Ascending aorta (tissue), 2 donors: ENCODE results near the gene AKNA. TPM values are rescaled to one million over a fixed set of nuclear protein-coding genes. Genes with fewer than 3 reads are reported as not detected.

Experiments used
- DNase-seq, 2 donors: peaks; one replicate each; pipeline ENCODE4 v3.0.0-alpha.2; 2019; ENCODE audit warnings: low spot score in 2 of 2
- H3K27ac ChIP-seq, 2 donors: fragments of 200-600 bp; sonication (generic); one replicate each; pipeline ENCODE4 v1.5.1; 2016 to 2017; ENCODE audit warnings: mild to moderate bottlenecking in 1 of 2
- H3K27me3 ChIP-seq: fragments of 200-600 bp; sonication (generic); one replicate; pipeline ENCODE4 v1.5.1; 2017
- H3K36me3 ChIP-seq, 2 donors: fragments of 200-600 bp; sonication (generic); one replicate each; pipeline ENCODE4 v1.5.1; 2016
- H3K4me1 ChIP-seq, 2 donors: fragments of 200-600 bp; sonication (generic); one replicate each; pipeline ENCODE4 v1.5.1; 2016 to 2017; ENCODE audit warnings: mild to moderate bottlenecking in 1 of 2
- H3K4me3 ChIP-seq, 2 donors: fragments of 200-600 bp; sonication (generic); one replicate each; pipeline ENCODE4 v1.5.1; 2016 to 2017; ENCODE audit warnings: mild to moderate bottlenecking in 1 of 2
- H3K9me3 ChIP-seq, 2 donors: fragments of 200-600 bp; sonication (generic); one replicate each; pipeline ENCODE4 v1.5.1; 2016
- CTCF ChIP-seq, 3 experiments: fragments of 200-600 bp in 2 of 3; fragments of 450-650 bp in 1 of 3; sonication (generic) in 2 of 3; IDR thresholded peaks; one replicate each; pipeline ENCODE4 v1.5.1; 2016 to 2019; ENCODE audit warnings: antibody characterized with exemption in 3 of 3, mild to moderate bottlenecking in 1 of 3, moderate library complexity in 1 of 3
- intact Hi-C: fragments of 100-400 bp; cut with DNase I; formaldehyde crosslinking; loops from one replicate; pipeline ENCODE4 v1.15.1; 2023
- total RNA-seq: library from RNA; depleted of rRNA; stranded (reverse); fragments of >200 nt; gene quantifications from one replicate; pipeline ENCODE4 v1.1.0, GENCODE V29; 2016

The AKNA gene
- total RNA-seq, 1 donor from 2014 or later, result 87.9 TPM

- no peak for TF ChIP-seq CTCF (IDR thresholded peaks at IDR 0.05)
- no peaks in the 10 kb centered on the region for H3K9me3 ChIP-seq
- H3K4me1 ChIP-seq, result no peaks in the 10 kb centered on the region
- H3K27me3 ChIP-seq, result no peaks in the 10 kb centered on the region
- no peaks in the 10 kb centered on the region for H3K36me3 ChIP-seq
- intact Hi-C loops, result no loop called here
- DNase-seq, result no peak
- no peak overlapping the region for H3K27ac ChIP-seq
- H3K4me3 ChIP-seq, result no peak overlapping the region
These were observed 36.3 kb upstream of the AKNA start for GRCh38 chr9:114424126-114424525.

DNA sequence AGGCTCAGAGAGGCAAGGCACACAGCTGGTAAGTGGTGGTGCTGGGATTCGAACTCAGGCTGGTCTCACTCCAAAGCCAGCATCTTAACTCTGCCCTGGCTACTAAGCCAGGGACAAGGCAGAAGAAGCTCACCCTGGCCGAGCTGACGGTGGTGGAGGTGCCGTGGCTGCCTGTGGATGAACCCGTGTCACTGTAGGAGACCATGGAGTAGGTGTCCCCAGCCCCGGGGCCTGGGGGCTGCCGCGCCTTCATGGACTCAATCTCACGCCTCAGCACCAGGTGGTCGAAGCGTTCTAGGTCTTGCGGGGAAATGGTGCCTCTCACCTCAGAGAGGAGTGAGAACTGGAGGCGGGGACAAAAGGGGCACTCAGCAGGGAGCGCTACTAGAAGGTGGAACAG, 35.4 kb upstream of the AKNA start:
- Histone ChIP-seq H3K4me1 (no peaks in the 10 kb centered on the region), H3K9me3 (no peaks in the 10 kb centered on the region), H3K27me3 (no peaks in the 10 kb centered on the region), H3K36me3 (no peaks in the 10 kb centered on the region), H3K27ac (no peak overlapping the region), H3K4me3 (no peak overlapping the region)
- intact Hi-C loops, result no loop called here
- TF ChIP-seq CTCF (IDR thresholded peaks at IDR 0.05), result no peak
- DNase-seq, result no peak

DNA sequence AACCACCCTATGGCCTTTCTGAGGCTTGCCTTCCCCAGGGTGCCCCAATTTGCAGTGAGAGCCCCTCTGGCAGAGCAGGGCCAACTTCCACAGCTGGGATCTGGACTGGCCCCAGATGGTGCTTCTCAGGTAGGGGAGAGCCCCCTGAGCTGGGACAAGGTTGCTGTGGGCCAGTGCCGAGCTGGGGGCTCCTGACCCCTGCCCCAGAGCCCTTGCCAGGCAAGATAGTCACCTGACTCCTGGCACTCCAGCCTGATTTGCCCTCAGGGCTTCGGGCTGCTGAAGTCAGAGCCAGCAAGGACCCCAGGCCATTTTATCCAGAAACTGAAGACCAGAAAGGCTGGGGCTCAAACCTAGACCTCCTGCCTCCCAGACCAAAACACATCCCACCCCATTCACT, 33.4 kb upstream of the AKNA start:
- Histone ChIP-seq H3K9me3 (no peaks in the 10 kb centered on the region), H3K4me3 (no peak overlapping the region), H3K27me3 (no peaks in the 10 kb centered on the region), H3K4me1 (no peaks in the 10 kb centered on the region), H3K27ac (no peak overlapping the region), H3K36me3 (no peaks in the 10 kb centered on the region)
- no peak for DNase-seq
- intact Hi-C loops, result no loop called here
- no peak for TF ChIP-seq CTCF (IDR thresholded peaks at IDR 0.05)

DNA sequence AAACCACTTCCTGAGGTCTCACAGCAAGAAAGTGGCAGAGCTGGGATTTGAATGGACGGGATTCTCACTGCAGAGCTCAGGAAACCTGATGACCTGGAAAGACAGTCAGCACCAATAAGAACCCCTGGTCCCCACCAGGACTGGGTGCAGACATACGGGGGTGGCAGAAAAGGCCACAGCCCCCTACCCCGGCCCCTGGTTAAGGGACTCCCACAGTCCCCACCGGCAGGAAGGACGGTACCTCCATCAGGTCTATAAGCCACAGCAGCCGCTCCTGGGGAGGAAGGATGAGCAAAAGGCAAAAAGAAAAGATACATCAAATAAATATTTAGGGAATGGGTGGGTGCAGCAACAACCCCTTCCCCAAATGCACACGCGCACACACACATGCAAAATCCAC, 32.0 kb upstream of the AKNA start:
- DNase-seq, result no peak
- no peak for TF ChIP-seq CTCF (IDR thresholded peaks at IDR 0.05)
- Histone ChIP-seq H3K27me3 (no peaks in the 10 kb centered on the region), H3K9me3 (no peaks in the 10 kb centered on the region), H3K4me1 (no peaks in the 10 kb centered on the region), H3K27ac (no peak overlapping the region), H3K4me3 (no peak overlapping the region), H3K36me3 (no peaks in the 10 kb centered on the region)
- intact Hi-C loops, result no loop called here

- Histone ChIP-seq H3K36me3 (no peaks in the 10 kb centered on the region), H3K4me1 (no peaks in the 10 kb centered on the region), H3K27ac (no peak overlapping the region), H3K9me3 (no peaks in the 10 kb centered on the region), H3K4me3 (no peak overlapping the region), H3K27me3 (no peaks in the 10 kb centered on the region)
- TF ChIP-seq CTCF (IDR thresholded peaks at IDR 0.05), result no peak
- intact Hi-C loops, result no loop called here
- no peak for DNase-seq
These were observed 30.3 kb upstream of the AKNA start for GRCh38 chr9:114418053-114418452.

GRCh38 chr9:114417511-114417910, 29.7 kb upstream of the AKNA start:
- no peak for TF ChIP-seq CTCF (IDR thresholded peaks at IDR 0.05)
- intact Hi-C loops, result no loop called here
- DNase-seq, result no peak
- Histone ChIP-seq H3K27me3 (no peaks in the 10 kb centered on the region), H3K4me1 (no peaks in the 10 kb centered on the region), H3K36me3 (no peaks in the 10 kb centered on the region), H3K27ac (no peak overlapping the region), H3K9me3 (no peaks in the 10 kb centered on the region), H3K4me3 (no peak overlapping the region)
